Measurements from ENCODE around the gene MRPL33.

MRPL33 gene

DNA sequence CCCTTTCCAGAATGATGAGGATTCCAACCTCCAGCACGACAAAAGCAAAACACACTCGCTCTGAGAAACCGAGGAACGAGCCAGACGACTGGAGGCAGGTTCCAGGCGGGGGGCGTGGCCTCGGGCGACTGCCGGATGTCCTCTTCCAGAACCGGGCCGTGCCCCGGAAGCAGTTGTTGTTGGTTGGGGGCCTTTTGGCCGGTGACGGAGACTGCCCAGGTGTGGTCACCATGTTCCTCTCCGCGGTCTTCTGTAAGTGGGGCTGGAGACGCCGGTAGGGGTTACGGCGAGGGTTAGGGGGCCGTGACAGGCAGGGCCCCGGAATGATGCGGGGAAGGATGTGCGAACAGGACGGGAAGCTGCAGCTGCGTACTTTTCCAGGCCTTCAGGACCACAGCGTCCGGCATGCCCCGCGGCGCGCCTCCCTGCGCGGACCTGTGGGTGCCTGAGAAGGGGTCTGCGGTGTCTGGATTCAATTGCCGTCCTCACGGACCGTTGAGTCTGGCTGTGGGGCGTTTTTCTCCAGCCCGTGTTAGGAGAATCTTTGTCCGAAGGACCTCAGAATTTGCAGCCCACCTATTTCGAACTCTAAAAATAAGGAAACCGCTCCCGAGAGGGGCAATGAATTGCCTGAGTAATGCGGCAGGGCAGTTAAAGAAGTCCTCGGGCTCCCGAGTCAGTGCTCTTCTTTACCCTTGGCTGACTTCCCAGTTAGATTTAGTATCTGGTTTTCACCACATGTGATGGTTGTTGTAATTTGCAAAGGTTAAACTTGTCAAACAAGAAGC, at the start of gene MRPL33:
MRPL33 (plus strand) TSS at position 172 of the 788 bp plus-strand sequence; CDS start at position 231, 59 bp downstream.
- DNase-seq = peak; percentile 94

DNA sequence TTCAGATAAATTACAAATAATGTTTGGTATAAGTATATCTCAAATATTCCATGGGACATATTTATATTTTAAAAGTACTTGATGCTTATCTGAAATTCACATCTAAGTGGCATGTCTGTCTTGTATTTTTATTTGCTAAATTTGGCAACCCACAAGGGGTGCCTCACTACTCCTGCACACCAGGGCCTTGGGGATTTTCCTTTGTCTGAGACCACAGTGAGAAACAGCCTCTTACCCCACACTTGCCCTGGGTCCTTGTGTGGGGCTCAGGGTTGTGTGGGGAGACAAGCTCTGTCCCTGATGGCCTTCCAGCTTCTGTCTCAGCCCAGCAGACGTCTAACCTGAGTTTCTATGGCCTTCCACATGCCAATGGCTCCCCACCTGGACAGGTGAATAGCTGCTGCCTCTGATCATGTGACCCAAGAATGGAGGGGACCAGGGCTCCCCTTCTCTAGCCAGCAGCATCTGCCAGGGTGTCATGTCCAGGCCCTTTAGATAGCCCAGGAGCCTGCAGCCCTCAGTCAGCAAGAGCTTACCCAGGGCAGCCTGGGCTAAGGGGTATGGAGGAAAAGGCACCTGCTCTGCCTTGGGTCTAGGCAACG, 49.5 kb upstream of the MRPL33 start:
- DNase-seq = no peak

DNA sequence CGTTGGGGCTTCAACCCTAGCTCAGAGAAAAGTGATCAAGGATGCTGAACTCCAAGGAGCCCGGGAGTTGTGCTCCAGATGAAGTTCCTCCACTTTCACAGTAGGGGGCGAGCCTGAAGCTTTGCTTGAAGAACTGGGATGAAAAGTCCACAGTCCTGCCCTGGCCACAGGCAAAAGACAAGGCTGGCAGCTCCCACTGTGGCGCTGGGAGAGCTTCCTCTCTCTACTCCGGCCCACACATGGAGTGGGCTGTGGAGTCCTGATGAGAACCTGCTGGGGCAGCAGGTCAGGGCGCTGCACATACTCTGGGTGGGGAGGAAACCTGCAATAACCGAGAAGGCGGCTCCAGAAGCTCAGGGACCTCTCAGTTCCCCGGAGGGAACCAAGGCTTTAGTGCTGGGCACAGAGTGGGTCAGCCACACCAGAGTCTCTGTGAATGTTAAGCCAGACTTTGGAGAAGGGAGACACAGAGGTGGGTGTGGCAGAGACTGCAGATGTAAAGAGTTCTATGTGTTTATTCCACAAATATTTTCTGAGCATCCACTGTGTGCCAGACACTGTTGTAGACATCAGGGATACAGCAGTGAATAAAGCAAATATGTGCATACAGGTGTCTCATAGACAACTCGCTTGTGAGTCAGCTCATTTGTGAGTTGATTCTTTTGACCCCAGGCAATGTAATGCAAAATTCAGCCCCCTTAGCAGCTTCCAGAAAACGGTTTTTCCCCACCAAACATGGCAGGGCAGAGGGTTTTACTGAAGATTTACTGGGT, 48.0 kb upstream of the MRPL33 start:
- DNase-seq = peak; percentile 53

DNA sequence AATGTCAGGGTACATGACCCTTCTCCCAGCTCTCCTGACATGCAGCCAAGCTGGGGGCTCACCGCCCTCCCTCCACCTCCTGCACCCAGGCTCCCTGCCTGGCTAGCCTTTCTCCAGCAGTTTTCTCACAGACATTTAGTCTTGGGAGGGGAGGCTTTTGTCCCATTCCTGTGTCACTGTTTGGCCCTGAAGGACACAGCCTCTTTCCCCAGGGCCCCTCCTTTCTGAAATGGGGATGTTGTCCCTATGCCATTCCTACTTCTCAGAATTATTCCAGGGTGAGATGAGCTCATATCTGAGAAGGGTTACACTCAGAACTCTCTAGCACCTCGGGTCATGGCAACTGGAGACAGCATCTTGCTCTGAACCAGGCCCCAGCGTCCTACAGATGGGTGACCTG, 47.3 kb upstream of the MRPL33 start:
- DNase-seq = no peak

- DNase-seq = no peak
Measured at GRCh38 chr2:27724905-27725701, 46.4 kb upstream of the MRPL33 start.

GRCh38 chr2:27727257-27727656, 44.3 kb upstream of the MRPL33 start:
- no peak for DNase-seq

GRCh38 chr2:27728081-27728858, 43.2 kb upstream of the MRPL33 start:
- no peak for DNase-seq

DNA sequence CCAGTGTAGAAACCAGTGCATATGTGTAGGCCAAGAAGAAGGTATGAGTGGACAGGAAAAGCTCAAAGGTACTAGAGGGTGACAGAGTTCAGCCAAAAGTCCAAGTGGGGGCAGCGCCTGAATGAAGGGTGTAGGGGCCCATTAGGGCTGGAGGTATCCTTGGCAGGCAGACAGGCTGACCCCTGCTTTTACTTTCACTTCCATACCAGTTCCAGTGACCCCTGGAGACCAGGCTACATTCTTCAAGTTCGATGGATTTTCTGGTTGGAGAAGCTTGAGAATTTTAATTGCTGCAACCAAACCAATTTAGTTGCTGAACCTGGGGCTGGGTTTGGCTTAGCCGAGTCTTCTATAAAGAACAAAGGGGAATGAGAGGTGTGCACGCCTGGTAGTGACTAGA, 42.3 kb upstream of the MRPL33 start:
- DNase-seq = no peak

- no peak for DNase-seq
Measured at GRCh38 chr2:27729614-27730013, 41.9 kb upstream of the MRPL33 start.

GRCh38 chr2:27730261-27730662, 41.3 kb upstream of the MRPL33 start:
- DNase-seq = no peak

DNA sequence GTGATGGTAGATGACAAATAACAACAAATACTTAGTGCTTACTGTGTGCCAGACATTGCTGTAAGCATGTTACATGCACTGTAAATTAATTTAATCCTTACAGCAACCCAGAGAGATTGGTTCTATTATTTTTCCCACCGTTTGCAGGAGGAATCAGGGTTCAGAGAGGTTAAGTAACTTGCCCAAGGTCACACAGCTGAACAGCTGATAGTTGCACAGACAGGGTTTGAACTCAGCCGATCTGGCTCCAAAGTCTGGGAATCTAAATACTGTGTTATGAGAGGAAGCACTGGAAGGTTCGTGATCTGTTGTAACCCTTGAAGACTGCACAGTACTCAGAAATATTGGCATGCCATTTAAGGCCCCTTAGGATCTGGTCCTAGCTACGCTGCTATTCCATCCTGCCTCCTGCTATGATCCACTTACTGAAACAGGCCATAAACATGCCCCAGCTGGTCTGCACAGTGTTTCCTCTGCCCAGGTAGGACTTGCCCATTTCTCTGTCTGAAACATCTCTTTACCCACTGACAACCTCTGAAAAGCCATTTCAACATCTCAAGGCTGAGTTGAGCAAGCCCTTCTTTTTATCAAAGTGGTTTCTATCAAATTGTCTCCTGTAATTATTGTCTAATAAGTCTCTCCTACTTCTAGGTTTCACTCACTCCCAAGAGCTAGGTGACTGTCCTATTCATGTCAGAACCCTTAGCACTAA, 40.4 kb upstream of the MRPL33 start:
- DNase-seq = no peak

- DNase-seq = no peak
Measured at GRCh38 chr2:27734305-27734704, 37.2 kb upstream of the MRPL33 start.

DNA sequence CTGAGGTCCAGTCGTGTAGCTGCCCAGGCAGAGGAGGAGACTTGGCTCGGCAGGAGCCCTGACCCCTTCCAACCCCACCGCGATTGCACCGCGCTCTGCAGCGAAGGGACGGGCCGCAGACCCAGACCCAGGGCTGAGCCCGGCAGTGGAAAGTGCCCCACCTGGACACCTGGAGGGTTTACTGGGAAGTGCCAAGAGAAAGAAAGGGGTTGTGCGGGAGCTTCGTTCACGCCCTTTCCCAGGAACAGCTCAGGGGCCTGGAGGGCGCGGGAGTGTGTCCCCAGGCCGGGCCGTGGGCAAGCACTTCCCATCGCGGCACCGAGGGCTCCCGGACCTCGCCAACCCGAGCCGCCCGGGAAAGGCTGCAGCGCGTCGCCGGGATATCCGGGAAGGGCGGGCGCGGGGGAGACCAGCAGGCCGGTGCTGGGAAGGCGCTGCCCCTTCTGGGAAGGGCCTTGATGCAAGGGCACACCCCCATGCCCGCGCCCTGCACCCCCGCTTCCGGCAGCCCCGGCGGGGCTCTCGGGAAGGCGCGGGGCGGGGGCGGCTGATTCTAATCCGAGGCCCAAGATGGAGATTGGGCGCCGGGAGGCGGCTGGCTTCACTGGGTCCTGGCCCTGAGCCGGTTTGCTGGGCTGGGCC, 36.1 kb upstream of the MRPL33 start:
- peak; percentile 61 for DNase-seq

DNA sequence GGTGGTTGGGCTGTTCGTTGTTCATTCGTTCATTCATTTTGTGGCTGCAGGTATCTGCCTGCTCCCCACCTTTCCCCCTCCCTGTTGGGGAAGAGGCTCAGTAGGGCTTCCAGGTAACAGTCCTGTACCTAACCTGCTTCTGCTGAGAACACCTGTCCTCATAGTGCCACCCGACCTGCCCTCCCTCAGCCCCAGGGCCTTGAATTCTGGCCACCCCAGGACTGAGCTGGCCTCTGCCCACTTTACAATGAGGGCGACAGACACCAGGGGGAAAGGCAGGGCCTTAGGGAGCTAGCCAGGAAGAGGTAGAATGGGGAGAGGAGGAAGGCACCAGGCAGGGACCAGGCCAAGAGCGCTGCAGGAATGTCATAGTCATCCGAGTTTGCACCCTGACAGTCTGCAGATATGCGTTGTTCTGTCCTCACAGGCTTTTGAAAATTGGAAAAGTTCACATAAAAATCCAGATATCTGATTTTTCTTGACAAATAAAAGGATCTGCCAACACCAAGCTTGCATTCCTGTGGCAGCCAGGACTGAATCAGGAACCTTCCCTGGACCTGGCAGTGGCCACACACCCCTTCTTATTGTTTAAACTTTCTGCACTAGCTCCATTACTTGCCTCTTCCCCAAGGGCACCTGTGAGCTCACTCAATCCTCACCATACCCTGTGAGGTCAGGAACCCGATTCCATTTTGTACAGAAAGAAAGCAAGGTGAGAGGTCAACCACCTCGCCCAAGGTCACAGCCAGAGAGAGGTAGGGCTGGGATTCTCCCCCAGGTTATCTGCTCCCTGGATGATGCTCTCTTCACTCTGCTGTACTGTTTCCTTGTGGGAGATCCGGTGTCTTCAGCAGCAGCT, 35.3 kb upstream of the MRPL33 start:
- no peak for DNase-seq

DNA sequence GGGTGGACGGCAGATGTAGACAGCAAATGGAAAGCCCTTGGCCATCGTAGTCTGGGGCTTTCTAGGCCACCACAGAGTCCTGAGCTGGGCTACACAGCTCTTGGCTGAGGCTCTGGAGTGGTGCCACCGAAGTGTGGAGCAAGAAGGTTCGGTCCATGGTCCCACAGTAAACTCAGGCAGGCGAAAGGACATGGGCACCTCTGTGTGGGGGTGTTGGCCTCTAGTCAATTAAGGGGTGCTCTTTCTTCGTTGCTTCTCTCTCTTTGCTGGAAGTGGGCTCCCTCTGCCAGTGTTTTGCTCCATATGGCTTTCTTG, 34.7 kb upstream of the MRPL33 start:
- no peak for DNase-seq

- DNase-seq = no peak
Measured at GRCh38 chr2:27737676-27738348, 33.7 kb upstream of the MRPL33 start.

GRCh38 chr2:27738349-27739057, 33.0 kb upstream of the MRPL33 start:
- DNase-seq = no peak

GRCh38 chr2:27739058-27739373, 32.5 kb upstream of the MRPL33 start:
- no peak for DNase-seq

- no peak for DNase-seq
Measured at GRCh38 chr2:27741673-27742072, 29.8 kb upstream of the MRPL33 start.

Measured in activated CD4-positive, alpha-beta T cell treated with anti-CD3 and anti-CD28 coated beads, Interleukin-2, Interleukin-6, amounts not matched to agents 100 ng/mL and 50 ng/mL, durations not matched to agents 16 hours and 8 hours (primary cell).